ENCODE measurements around the gene ENPP4.
"Not testable (repeated sequence)": the region's sequence is repeated elsewhere in the genome, so short reads cannot be mapped to it uniquely, and the experiment has no call there.

The ENPP4 gene, protein sequence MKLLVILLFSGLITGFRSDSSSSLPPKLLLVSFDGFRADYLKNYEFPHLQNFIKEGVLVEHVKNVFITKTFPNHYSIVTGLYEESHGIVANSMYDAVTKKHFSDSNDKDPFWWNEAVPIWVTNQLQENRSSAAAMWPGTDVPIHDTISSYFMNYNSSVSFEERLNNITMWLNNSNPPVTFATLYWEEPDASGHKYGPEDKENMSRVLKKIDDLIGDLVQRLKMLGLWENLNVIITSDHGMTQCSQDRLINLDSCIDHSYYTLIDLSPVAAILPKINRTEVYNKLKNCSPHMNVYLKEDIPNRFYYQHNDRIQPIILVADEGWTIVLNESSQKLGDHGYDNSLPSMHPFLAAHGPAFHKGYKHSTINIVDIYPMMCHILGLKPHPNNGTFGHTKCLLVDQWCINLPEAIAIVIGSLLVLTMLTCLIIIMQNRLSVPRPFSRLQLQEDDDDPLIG

GRCh38 chr6:46129629-46130511, at the start of gene ENPP4:
Gene ENPP4, plus strand, starts transcription at chr6:46129989. Its CDS starts 9,595 bp downstream, at chr6:46139584.
- peak; percentile 74 to 81 for DNase-seq (ENCODE audit: extremely low read depth in 1 of 2, low read depth in 1 of 2)

GRCh38 chr6:46080111-46080510, 49.7 kb upstream of the ENPP4 start:
- DNase-seq (ENCODE audit: extremely low read depth in 1 of 2, low read depth in 1 of 2) = no peak

DNA sequence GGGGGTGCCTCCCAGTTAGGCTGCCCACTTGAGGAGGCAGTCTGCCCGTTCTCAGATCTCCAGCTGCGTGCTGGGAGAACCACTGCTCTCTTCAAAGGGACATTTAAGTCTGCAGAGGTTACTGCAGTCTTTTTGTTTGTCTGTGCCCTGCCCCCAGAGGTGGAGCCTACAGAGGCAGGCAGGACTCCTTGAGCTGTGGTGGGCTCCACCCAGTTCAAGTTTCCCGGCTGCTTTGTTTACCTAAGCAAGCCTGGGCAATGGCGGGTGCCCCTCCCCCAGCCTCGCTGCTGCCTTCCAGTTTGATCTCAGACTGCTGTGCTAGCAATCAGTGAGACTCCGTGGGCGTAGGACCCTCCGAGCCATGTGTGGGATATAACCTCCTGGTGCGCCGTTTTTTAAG, 44.1 kb upstream of the ENPP4 start:
- not testable (repeated sequence) for DNase-seq (ENCODE audit: extremely low read depth in 1 of 2, low read depth in 1 of 2)

GRCh38 chr6:46090115-46091079, 39.4 kb upstream of the ENPP4 start:
- DNase-seq (ENCODE audit: extremely low read depth in 1 of 2, low read depth in 1 of 2) = peak in 1 of 2 donors; percentile 32

- DNase-seq (ENCODE audit: extremely low read depth in 1 of 2, low read depth in 1 of 2) = no peak
These were observed 38.7 kb upstream of the ENPP4 start for GRCh38 chr6:46091080-46091478.

- no peak for DNase-seq (ENCODE audit: extremely low read depth in 1 of 2, low read depth in 1 of 2)
These were observed 34.5 kb upstream of the ENPP4 start for GRCh38 chr6:46095251-46095650.

DNA sequence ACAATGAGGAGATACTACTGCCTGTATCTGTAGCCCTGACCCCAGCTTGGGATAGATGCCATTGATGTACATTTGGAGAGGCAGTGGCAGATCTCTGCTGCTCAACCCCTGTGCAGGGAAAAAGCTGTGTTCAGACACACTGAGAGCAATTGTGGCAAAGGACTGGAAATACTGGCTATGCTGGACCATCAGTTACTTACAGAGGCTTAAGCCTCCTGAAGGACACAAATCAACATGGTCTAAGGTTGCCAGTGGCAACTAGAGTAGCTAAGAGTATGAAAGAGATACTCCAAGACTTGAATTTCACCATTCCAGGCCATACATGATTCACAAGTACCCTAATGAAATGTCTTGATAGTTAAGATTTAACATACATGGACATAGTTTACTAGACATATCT, 32.4 kb upstream of the ENPP4 start:
- DNase-seq (ENCODE audit: extremely low read depth in 1 of 2, low read depth in 1 of 2) = no peak

- no peak for DNase-seq (ENCODE audit: extremely low read depth in 1 of 2, low read depth in 1 of 2)
These were observed 31.1 kb upstream of the ENPP4 start for GRCh38 chr6:46098678-46099077.

DNA sequence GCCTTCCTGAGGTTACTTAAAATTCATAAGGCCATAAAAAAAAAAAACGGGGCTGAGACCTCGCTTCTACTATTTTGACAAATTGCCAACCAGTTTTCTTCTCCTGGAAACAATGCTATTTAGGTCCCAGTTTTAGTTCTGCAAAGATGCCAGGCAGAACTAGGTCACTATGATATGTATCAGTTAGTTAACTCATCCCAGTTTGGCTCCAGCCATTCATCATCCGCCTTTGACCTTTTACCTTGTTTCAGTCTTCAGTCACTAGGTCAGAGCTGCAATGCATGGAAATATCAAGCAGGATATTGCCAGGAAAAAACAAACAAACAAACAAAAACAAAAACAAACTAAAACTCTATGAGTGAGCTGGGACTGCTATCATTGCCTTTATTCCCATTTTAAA, 29.8 kb upstream of the ENPP4 start:
- DNase-seq (ENCODE audit: extremely low read depth in 1 of 2, low read depth in 1 of 2) = no peak

GRCh38 chr6:46102123-46102522, 27.7 kb upstream of the ENPP4 start:
- no peak for DNase-seq (ENCODE audit: extremely low read depth in 1 of 2, low read depth in 1 of 2)

DNA sequence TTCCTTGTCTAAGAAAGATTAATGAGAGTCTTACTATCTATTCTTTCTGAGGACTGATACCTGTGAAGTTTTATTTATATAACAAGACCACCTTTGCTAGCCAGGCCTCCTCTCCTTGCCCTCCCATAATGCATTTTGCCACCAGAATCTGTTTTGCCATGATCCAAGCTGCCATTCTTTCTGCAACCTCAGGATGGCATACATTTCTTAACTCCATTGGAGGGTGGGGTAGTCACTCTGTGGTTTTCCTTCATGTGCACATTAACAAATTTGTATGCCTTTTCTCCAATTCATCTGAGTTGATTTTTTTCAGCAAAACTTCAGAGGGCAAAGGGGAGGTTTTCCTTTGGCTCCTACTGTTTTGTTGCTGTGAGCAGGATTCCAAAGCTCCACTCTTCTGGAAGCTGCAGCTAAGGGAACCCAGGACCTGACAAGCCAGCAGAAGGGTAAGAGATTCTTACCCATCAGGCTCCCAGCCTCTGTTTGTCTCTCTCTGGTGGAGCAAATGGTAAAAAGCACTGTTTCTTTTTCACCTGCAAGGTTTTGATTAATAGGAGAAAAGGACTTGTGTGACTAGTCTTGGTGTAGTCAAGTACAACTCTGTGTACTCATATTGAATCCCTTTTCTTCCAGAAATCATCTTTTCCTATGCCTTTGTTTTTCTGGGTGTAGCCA, 26.2 kb upstream of the ENPP4 start:
- no peak for DNase-seq (ENCODE audit: extremely low read depth in 1 of 2, low read depth in 1 of 2)

- DNase-seq (ENCODE audit: extremely low read depth in 1 of 2, low read depth in 1 of 2) = no peak
These were observed 25.6 kb upstream of the ENPP4 start for GRCh38 chr6:46104209-46104608.

- DNase-seq (ENCODE audit: extremely low read depth in 1 of 2, low read depth in 1 of 2) = no peak
These were observed 24.2 kb upstream of the ENPP4 start for GRCh38 chr6:46105568-46105967.

DNA sequence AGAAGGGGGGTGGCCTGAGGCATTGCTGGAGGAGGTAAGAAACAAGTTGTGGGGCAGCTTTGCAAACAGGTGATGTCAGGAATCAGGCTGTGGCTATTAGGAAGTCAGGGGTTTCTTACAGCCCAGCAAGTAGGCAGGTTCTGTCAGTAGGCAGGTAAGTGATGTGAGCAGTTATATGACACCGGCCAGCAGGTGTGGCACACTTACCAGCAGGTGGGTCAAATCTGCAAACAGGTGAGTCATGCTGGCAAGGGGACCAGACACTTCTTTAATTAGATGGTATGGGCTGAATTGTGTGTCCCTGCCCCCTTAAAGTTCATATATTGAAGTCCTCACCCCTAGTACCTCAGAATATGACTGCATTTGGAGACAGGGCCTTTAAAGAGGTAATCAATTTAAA, 16.4 kb upstream of the ENPP4 start:
- DNase-seq (ENCODE audit: extremely low read depth in 1 of 2, low read depth in 1 of 2) = no peak

DNA sequence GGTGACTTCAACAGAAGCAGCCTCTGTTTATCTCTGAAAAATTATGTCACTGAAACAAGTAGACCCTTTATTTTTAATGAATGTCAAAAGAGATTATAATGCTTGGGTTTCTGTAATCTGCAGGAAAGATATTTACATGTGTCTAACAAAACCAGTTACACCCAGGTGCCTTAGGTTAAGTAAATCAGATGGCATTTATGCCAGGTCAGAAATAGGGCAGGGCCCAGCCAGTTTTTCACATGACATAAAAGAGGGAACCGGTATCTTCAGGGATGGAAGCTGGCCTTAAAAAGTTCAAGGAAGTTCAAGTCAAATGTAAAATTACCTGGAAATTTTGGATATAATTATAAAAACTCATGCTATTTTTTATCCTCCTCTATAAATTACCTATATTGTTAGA, 14.2 kb upstream of the ENPP4 start:
- no peak for DNase-seq (ENCODE audit: extremely low read depth in 1 of 2, low read depth in 1 of 2)

- DNase-seq (ENCODE audit: extremely low read depth in 1 of 2, low read depth in 1 of 2) = no peak
These were observed 13.5 kb upstream of the ENPP4 start for GRCh38 chr6:46116289-46116688.

GRCh38 chr6:46118157-46118556, 11.6 kb upstream of the ENPP4 start:
- DNase-seq (ENCODE audit: extremely low read depth in 1 of 2, low read depth in 1 of 2) = no peak

DNA sequence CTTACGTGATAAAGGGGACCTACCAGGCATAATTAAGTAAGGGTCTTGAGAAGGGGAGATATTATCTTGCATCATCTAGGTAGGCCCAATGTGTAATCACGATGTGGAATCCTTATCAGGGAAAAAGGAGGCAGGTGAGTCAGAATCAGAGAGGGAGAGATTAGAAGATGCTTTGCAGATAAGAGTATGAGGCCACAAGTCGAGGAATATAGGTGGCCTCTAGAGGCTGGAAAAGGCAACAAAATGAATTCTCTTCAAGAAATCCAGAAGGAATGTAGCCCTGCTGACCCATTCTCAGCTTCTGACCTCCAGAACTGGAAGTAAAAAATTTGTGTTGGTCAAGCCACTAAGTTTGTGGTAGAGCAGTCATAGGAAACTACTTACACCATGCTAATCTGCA, 11.0 kb upstream of the ENPP4 start:
- no peak for DNase-seq (ENCODE audit: extremely low read depth in 1 of 2, low read depth in 1 of 2)

DNA sequence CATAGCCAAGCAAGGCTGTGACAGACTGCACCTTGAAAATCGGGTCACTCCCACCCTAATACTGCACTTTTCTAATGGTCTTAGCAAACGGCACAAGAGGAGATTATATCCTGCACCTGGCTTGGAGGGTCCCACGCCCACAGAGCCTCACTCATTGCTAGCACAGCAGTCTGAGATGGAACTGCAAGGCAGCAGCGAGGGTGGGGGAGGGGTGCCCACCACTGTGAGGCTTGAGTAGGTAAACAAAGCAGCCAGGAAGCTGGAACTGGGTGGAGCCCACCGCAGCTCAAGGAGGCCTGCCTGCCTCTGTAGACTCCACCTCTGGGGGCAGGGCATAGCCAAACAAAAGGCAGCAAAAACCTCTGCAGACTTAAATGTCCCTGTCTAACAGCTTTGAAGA, 10.1 kb upstream of the ENPP4 start:
- not testable (repeated sequence) for DNase-seq (ENCODE audit: extremely low read depth in 1 of 2, low read depth in 1 of 2)

DNA sequence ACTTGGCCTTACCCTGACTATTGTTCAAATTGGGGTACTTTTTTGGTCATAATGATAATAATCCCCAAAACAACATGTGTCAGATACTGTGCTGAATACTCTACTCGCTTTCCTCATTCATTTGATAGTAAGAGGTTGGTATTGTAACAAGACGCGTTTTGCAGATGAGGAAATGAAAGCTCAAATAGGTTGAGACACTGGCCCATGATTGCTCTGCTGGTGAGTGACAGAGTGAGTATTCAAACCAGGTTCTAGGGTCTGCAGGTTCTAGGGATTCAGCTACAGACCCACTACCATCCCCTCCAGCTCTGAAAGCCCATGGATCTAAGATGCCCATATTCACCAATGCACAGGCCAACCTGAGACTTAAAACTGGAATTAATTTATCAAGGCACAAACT, 1.3 kb upstream of the ENPP4 start:
- DNase-seq (ENCODE audit: extremely low read depth in 1 of 2, low read depth in 1 of 2) = no peak
